WERI-Rb-1 (cell line): ENCODE measurements around the gene OXT.

ENCODE experiments used
- DNase-seq: peaks from one replicate; pipeline ENCODE4 v3.0.0-alpha.2; 2020
- H3K27ac ChIP-seq: fragments of 250-450 bp; sonication (Bioruptor Pico); 2 replicates; pipeline ENCODE4 v1.5.1; 2020; ENCODE audit warnings: mild to moderate bottlenecking, moderate library complexity
- H3K27me3 ChIP-seq: fragments of 250-450 bp; sonication (Bioruptor Pico); 2 replicates; pipeline ENCODE4 v1.5.1; 2021; ENCODE audit warnings: mild to moderate bottlenecking, low read depth, moderate library complexity; ENCODE audit not compliant: insufficient read depth, severe bottlenecking
- H3K36me3 ChIP-seq: fragments of 250-450 bp; sonication (Bioruptor Pico); 2 replicates; pipeline ENCODE4 v1.5.1; 2020; ENCODE audit warnings: mild to moderate bottlenecking, moderate library complexity
- H3K4me3 ChIP-seq: 2 replicates; pipeline ENCODE4 v1.5.1; 2011; ENCODE audit warnings: low read depth, mild to moderate bottlenecking, control low read depth, low read length
- H3K9me3 ChIP-seq: fragments of 250-450 bp; sonication (Bioruptor Pico); 2 replicates; pipeline ENCODE4 v1.5.1; 2021; ENCODE audit warnings: mild to moderate bottlenecking, moderate library complexity; ENCODE audit not compliant: severe bottlenecking
- TF ChIP-seq, protein P1 (sequence below): IDR thresholded peaks from 2 replicates; pipeline ENCODE4 v1.5.1; 2011; ENCODE audit warnings: low read depth, mild to moderate bottlenecking, control low read depth, inconsistent platforms, low read length

The OXT gene

DNA sequence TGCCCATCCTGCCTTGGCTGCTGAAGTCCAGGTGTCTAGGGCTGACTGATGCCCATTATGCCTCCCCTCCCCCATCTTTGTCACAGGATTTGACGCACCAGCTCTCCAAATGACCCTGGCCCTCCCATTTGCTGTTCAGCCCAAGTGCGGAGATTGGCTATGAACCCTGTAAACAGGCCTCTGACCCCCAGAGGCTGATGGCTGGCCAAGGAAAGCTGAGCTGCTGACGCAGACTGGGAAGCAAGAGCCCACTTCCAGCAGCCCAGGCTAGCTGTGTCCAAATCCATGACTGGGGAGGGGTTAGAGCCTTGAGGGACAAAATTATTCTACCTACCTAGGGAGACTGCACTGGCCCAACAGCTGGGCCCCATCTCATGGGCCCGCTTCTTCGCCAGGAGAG, 28.8 kb upstream of the OXT start:
- DNase-seq = no peak
- Histone ChIP-seq H3K36me3 (peaks cover 38% of the 10 kb centered on the region), H3K9me3 (no peaks in the 10 kb centered on the region), H3K27me3 (no peaks in the 10 kb centered on the region), H3K27ac (no peak overlapping the region), H3K4me3 (no peak overlapping the region)
- TF ChIP-seq, protein P1, sequence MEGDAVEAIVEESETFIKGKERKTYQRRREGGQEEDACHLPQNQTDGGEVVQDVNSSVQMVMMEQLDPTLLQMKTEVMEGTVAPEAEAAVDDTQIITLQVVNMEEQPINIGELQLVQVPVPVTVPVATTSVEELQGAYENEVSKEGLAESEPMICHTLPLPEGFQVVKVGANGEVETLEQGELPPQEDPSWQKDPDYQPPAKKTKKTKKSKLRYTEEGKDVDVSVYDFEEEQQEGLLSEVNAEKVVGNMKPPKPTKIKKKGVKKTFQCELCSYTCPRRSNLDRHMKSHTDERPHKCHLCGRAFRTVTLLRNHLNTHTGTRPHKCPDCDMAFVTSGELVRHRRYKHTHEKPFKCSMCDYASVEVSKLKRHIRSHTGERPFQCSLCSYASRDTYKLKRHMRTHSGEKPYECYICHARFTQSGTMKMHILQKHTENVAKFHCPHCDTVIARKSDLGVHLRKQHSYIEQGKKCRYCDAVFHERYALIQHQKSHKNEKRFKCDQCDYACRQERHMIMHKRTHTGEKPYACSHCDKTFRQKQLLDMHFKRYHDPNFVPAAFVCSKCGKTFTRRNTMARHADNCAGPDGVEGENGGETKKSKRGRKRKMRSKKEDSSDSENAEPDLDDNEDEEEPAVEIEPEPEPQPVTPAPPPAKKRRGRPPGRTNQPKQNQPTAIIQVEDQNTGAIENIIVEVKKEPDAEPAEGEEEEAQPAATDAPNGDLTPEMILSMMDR = no peak

- no peak within 1 kb of the TSS for H3K27ac ChIP-seq
- no peaks in the 10 kb centered on the region for H3K9me3 ChIP-seq
- no peaks in the 10 kb centered on the region for H3K27me3 ChIP-seq
- H3K36me3 ChIP-seq = peaks cover 42% of the 10 kb centered on the region
- no peak for DNase-seq
- TF ChIP-seq, protein P1 = no peak
- no peak within 1 kb of the TSS for H3K4me3 ChIP-seq
These were observed 28.1 kb upstream of the OXT start, which contains the start of gene GNRH2 for GRCh38 chr20:3043322-3043721. TSS of gene GNRH2 (plus strand) at chr20:3043622. CDS start at chr20:3044415, 793 bp downstream.

GRCh38 chr20:3044336-3044965, 27.0 kb upstream of the OXT start:
- H3K9me3 ChIP-seq = no peaks in the 10 kb centered on the region
- no peak overlapping the region for H3K27ac ChIP-seq
- H3K4me3 ChIP-seq = no peak overlapping the region
- no peak for DNase-seq
- TF ChIP-seq, protein P1 = no peak
- H3K36me3 ChIP-seq = peaks cover 44% of the 10 kb centered on the region
- H3K27me3 ChIP-seq = no peaks in the 10 kb centered on the region

GRCh38 chr20:3045042-3045815, 26.2 kb upstream of the OXT start:
- DNase-seq = peak; percentile 89
- H3K36me3 ChIP-seq = peaks cover 44% of the 10 kb centered on the region
- TF ChIP-seq, protein P1 = no peak
- no peaks in the 10 kb centered on the region for H3K27me3 ChIP-seq
- H3K4me3 ChIP-seq = peak overlapping the region; percentile 73
- H3K9me3 ChIP-seq = no peaks in the 10 kb centered on the region
- H3K27ac ChIP-seq = peak overlapping the region; percentile 89

- H3K27me3 ChIP-seq = no peaks in the 10 kb centered on the region
- TF ChIP-seq, protein P1 = 0 out of 2 replicates have a peak, but pooled peaks have one; percentile 2
- no peaks in the 10 kb centered on the region for H3K9me3 ChIP-seq
- peak within 1 kb of the TSS; percentile 73 for H3K4me3 ChIP-seq
- peak within 1 kb of the TSS; percentile 89 for H3K27ac ChIP-seq
- H3K36me3 ChIP-seq = peaks cover 39% of the 10 kb centered on the region
- DNase-seq = peak; percentile 92
These were observed 25.4 kb upstream of the OXT start, which contains the start of gene MRPS26 for GRCh38 chr20:3045816-3046676. TSS of gene MRPS26 (plus strand) at chr20:3046052. CDS start at chr20:3046069, 17 bp downstream.
